ENCODE results near the gene ZCCHC8. TPM values are rescaled to one million over a fixed set of nuclear protein-coding genes. Genes with fewer than 3 reads are reported as not detected.
"Not testable (repeated sequence)": the region's sequence is repeated elsewhere in the genome, so short reads cannot be mapped to it uniquely, and the experiment has no call there.

ZCCHC8 gene
- total and polyA plus RNA-seq, 4 experiments from 2014 or later: 5.4 to 59.9 (median 32.9) TPM

DNA sequence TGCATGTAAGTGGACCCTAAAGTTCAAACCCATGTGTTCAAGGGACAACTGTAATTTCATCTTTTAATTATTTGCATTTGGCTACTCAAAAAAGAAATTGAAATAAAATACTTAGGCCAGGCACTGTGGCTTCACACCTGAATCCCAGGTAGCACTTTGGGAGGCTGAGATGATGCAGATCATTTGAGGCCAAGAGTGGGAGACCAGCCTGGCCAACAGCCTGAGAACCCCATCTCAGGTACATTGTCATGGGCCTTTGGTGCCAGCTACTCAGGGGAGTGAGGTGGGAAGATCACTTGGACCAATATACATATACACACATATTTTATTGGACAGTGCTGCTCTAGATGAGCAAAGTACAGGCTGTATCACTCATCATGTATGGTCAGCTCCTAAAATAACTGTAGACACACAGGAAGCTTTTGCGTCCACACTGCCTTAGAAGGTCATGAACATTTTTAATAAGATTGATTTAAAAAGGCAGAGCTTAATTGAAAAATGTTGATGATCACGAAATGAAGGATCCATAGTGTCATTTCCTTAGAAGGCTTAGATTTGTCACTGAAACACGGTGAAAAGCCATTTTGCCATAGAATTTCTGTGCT, 2.5 kb upstream of the ZCCHC8 start:
- peaks cover 0 to 8% (median 0%) of the 10 kb centered on the region in 8 donors for H3K9me3 Mint-ChIP-seq
- peaks cover 23 to 55% of the 10 kb centered on the region in 2 donors for H3K36me3 Mint-ChIP-seq
- H3K27ac Mint-ChIP-seq: peak overlapping the region in 5 of 7 donors; percentile 15 to 69 (median 29)
- intact Hi-C loops (cut with micrococcal nuclease): no loop called here
- Histone ChIP-seq H3K9me3 (ENCODE audit: control insufficient read depth in 1 of 2, low read length in 2 of 2) (no peaks in the 10 kb centered on the region), H3K4me3 (ENCODE audit: low read length in 2 of 2) (no peak overlapping the region), H3K4me1 (ENCODE audit: insufficient read depth, low read length) (peaks cover 31% of the 10 kb centered on the region), H3K27me3 (ENCODE audit: insufficient read depth, low read length) (no peaks in the 10 kb centered on the region), H3K27ac (ENCODE audit: low read depth, low read length) (no peak overlapping the region), H3K36me3 (ENCODE audit: insufficient read depth, low read length) (peaks cover 39% of the 10 kb centered on the region)
- ChIA-PET CTCF (ENCODE audit: partially characterized antibody) (interaction anchor here (0.6 to 1.4 kb wide), 6 partner anchors 10 to 709 kb away, joined by 3 to 4 read pairs (median 3); partner anchors contain the start of gene RSRC2), POLR2A (ENCODE audit: partially characterized antibody) (interaction anchor here (1.3 to 10.5 kb wide), 2 partner anchors 22 to 23 kb away, joined by 3 to 224 read pairs; partner anchors contain the start of genes KNTC1 and RSRC2)
- DNase-seq: no peak
- H3K4me3 Mint-ChIP-seq: peak overlapping the region in 2 of 8 donors; percentile 5 to 42
- peaks cover 22 to 43% (median 28%) of the 10 kb centered on the region in 4 donors for H3K4me1 Mint-ChIP-seq
- H3K27me3 Mint-ChIP-seq: no peaks in the 10 kb centered on the region

GRCh38 chr12:122501489-122501989, 807 bp upstream of the ZCCHC8 start:
- peak overlapping the region; percentile 90 to 98 (median 98) for H3K4me3 Mint-ChIP-seq
- H3K27me3 ChIP-seq (ENCODE audit: insufficient read depth, low read length): no peaks in the 10 kb centered on the region
- H3K27ac Mint-ChIP-seq: peak overlapping the region; percentile 85 to 99 (median 95)
- H3K9me3 ChIP-seq (ENCODE audit: control insufficient read depth in 1 of 2, low read length in 2 of 2): no peaks in the 10 kb centered on the region
- no peak for DNase-seq
- H3K4me1 Mint-ChIP-seq: peaks cover 26 to 53% (median 36%) of the 10 kb centered on the region in 4 donors
- H3K9me3 Mint-ChIP-seq: peaks cover 0 to 6% (median 0%) of the 10 kb centered on the region in 8 donors
- ChIA-PET POLR2A (ENCODE audit: partially characterized antibody) (interaction anchor here (0.6 to 10.5 kb wide), 24 partner anchors 11 to 1101 kb away, joined by 3 to 224 read pairs (median 5); partner anchors contain the start of genes CLIP1, DENR, DIABLO and KNTC1), CTCF (ENCODE audit: partially characterized antibody) (interaction anchor here (1.0 to 2.9 kb wide), 8 partner anchors 9 to 253 kb away, joined by 3 to 21 read pairs (median 4); partner anchors contain the start of genes DENR, KNTC1 and RSRC2)
- intact Hi-C loops (cut with micrococcal nuclease): loop anchor here (1.0 kb wide), 2 partner anchors 26 to 251 kb away; partner anchors contain the start of genes DENR and KNTC1
- H3K36me3 Mint-ChIP-seq: peaks cover 18 to 45% of the 10 kb centered on the region in 2 donors
- H3K4me3 ChIP-seq (ENCODE audit: low read length in 2 of 2): peak overlapping the region; percentile 45 to 80
- no peaks in the 10 kb centered on the region for H3K27me3 Mint-ChIP-seq
- peak overlapping the region; percentile 92 for H3K27ac ChIP-seq (ENCODE audit: low read depth, low read length)
- H3K4me1 ChIP-seq (ENCODE audit: insufficient read depth, low read length): peaks cover 44% of the 10 kb centered on the region
- peaks cover 22% of the 10 kb centered on the region for H3K36me3 ChIP-seq (ENCODE audit: insufficient read depth, low read length)

- peak overlapping the region; percentile 55 to 80 for H3K4me3 ChIP-seq (ENCODE audit: low read length in 2 of 2)
- POLR2A ChIA-PET (ENCODE audit: partially characterized antibody): interaction anchor here (0.7 to 10.5 kb wide), 27 partner anchors 9 to 1261 kb away, joined by 3 to 224 read pairs (median 5); partner anchors contain the start of genes CLIP1, DENR, DIABLO and KNTC1
- CTCF ChIA-PET (ENCODE audit: partially characterized antibody): interaction anchor here (0.6 to 2.9 kb wide), 9 partner anchors 10 to 255 kb away, joined by 3 to 21 read pairs (median 3); partner anchors contain the start of genes KNTC1 and RSRC2
- H3K27ac ChIP-seq (ENCODE audit: low read depth, low read length): peak overlapping the region; percentile 92
- H3K27me3 ChIP-seq (ENCODE audit: insufficient read depth, low read length): no peaks in the 10 kb centered on the region
- DNase-seq: peak; percentile 51 to 74 (median 56)
- peaks cover 46% of the 10 kb centered on the region for H3K4me1 ChIP-seq (ENCODE audit: insufficient read depth, low read length)
- intact Hi-C loops (cut with micrococcal nuclease): loop anchor here (1.0 kb wide), 1 partner anchor 274 kb away; the partner anchor contains the start of gene DIABLO
- H3K36me3 Mint-ChIP-seq: peaks cover 7 to 35% of the 10 kb centered on the region in 2 donors
- peak overlapping the region; percentile 85 to 99 (median 95) for H3K27ac Mint-ChIP-seq
- no peaks in the 10 kb centered on the region for H3K27me3 Mint-ChIP-seq
- peaks cover 15% of the 10 kb centered on the region for H3K36me3 ChIP-seq (ENCODE audit: insufficient read depth, low read length)
- H3K4me3 Mint-ChIP-seq: peak overlapping the region; percentile 90 to 98 (median 98)
- H3K4me1 Mint-ChIP-seq: peaks cover 25 to 50% (median 38%) of the 10 kb centered on the region in 4 donors
- no peaks in the 10 kb centered on the region for H3K9me3 ChIP-seq (ENCODE audit: control insufficient read depth in 1 of 2, low read length in 2 of 2)
- H3K9me3 Mint-ChIP-seq: no peaks in the 10 kb centered on the region
These were observed 594 bp downstream of the ZCCHC8 start for GRCh38 chr12:122499991-122500684.

GRCh38 chr12:122495258-122495657, 5.5 kb downstream of the ZCCHC8 start:
- Histone ChIP-seq H3K36me3 (ENCODE audit: insufficient read depth, low read length) (peaks cover 16% of the 10 kb centered on the region), H3K27me3 (ENCODE audit: insufficient read depth, low read length) (no peaks in the 10 kb centered on the region), H3K4me3 (ENCODE audit: low read length in 2 of 2) (no peak overlapping the region), H3K9me3 (ENCODE audit: control insufficient read depth in 1 of 2, low read length in 2 of 2) (no peaks in the 10 kb centered on the region), H3K27ac (ENCODE audit: low read depth, low read length) (no peak overlapping the region), H3K4me1 (ENCODE audit: insufficient read depth, low read length) (peaks cover 30% of the 10 kb centered on the region)
- Mint-ChIP-seq H3K27me3 (no peaks in the 10 kb centered on the region), H3K36me3 (peaks cover 21 to 38% of the 10 kb centered on the region in 2 donors), H3K4me3 (peak overlapping the region in 1 of 8 donors; percentile 28), H3K9me3 (no peaks in the 10 kb centered on the region), H3K27ac (no peak overlapping the region), H3K4me1 (peaks cover 13 to 40% (median 28%) of the 10 kb centered on the region in 4 donors)
- ChIA-PET POLR2A (ENCODE audit: partially characterized antibody) (interaction anchor here (1.1 to 10.5 kb wide), 2 partner anchors 31 to 32 kb away, joined by 5 to 224 read pairs; partner anchors contain the start of genes KNTC1 and RSRC2), CTCF (ENCODE audit: partially characterized antibody) (interaction anchor here (1.0 kb wide), 1 partner anchor 16 kb away, joined by 3 read pairs; no protein-coding TSS in a partner anchor)
- no peak for DNase-seq
- intact Hi-C loops (cut with micrococcal nuclease): no loop called here

DNA sequence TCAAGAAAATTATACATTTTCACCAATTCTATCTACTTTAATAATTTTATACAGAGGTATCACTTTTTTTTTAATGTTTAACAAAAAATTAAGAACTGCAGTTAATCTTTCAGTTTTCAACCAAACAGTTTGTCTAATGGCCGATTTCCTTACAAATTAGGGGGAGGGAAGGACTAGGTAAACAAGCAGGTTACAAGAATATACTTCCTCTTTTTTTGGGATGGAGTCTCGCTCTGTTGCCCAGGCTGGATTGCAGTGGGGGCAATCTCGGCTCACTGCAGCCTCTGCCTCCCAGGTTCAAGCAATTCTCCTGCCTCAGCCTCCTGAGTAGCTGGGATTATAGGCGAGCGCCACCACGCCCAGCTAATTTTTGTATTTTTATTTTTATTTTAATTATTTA, 7.5 kb downstream of the ZCCHC8 start:
- H3K9me3 ChIP-seq (ENCODE audit: control insufficient read depth in 1 of 2, low read length in 2 of 2); H3K4me3 Mint-ChIP-seq; DNase-seq; H3K27ac ChIP-seq (ENCODE audit: low read depth, low read length); H3K9me3 Mint-ChIP-seq; H3K27me3 ChIP-seq (ENCODE audit: insufficient read depth, low read length); H3K4me3 ChIP-seq (ENCODE audit: low read length in 2 of 2); H3K27me3 Mint-ChIP-seq; POLR2A ChIA-PET (ENCODE audit: partially characterized antibody); H3K27ac Mint-ChIP-seq; CTCF ChIA-PET (ENCODE audit: partially characterized antibody); intact Hi-C loops (cut with micrococcal nuclease): not testable (repeated sequence)
- Histone ChIP-seq H3K36me3 (ENCODE audit: insufficient read depth, low read length) (peaks cover 28% of the 10 kb centered on the region), H3K4me1 (ENCODE audit: insufficient read depth, low read length) (peaks cover 17% of the 10 kb centered on the region)
- Mint-ChIP-seq H3K36me3 (peaks cover 28 to 41% of the 10 kb centered on the region in 2 donors), H3K4me1 (peaks cover 6 to 30% (median 16%) of the 10 kb centered on the region in 4 donors)

DNA sequence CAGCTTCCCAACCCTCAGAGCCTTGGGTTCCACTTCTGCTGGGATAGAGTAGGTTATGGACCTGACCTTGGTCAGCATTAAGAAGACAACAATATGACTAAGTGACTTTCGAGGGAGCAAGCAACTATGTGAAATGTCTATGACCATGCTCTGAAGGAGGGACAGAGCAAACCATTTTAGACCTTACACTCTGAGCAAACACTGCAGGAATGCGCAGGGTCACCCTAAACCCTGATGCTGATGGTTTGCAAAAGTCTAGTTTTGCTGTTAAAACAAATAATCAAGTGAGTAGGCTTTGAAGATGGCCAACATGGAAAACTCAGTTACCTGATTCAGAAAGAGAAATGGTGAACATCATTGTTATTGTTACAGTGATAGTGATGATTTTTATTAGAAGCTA, 8.7 kb downstream of the ZCCHC8 start:
- Mint-ChIP-seq H3K4me3 (no peak overlapping the region), H3K27me3 (no peaks in the 10 kb centered on the region), H3K27ac (no peak overlapping the region), H3K36me3 (peaks cover 30 to 47% of the 10 kb centered on the region in 2 donors), H3K9me3 (no peaks in the 10 kb centered on the region), H3K4me1 (peaks cover 4 to 22% (median 10%) of the 10 kb centered on the region in 4 donors)
- H3K4me3 ChIP-seq (ENCODE audit: low read length in 2 of 2): no peak overlapping the region
- H3K36me3 ChIP-seq (ENCODE audit: insufficient read depth, low read length): peaks cover 37% of the 10 kb centered on the region
- no peaks in the 10 kb centered on the region for H3K9me3 ChIP-seq (ENCODE audit: control insufficient read depth in 1 of 2, low read length in 2 of 2)
- POLR2A ChIA-PET (ENCODE audit: partially characterized antibody): interaction anchor here (0.6 to 1.2 kb wide), 2 partner anchors 9 to 53 kb away, joined by 3 to 5 read pairs; partner anchors contain the start of gene ZCCHC8
- peaks cover 4% of the 10 kb centered on the region for H3K4me1 ChIP-seq (ENCODE audit: insufficient read depth, low read length)
- no peaks in the 10 kb centered on the region for H3K27me3 ChIP-seq (ENCODE audit: insufficient read depth, low read length)
- CTCF ChIA-PET (ENCODE audit: partially characterized antibody): interaction anchor here (1.0 kb wide), 1 partner anchor 20 kb away, joined by 3 read pairs; no protein-coding TSS in a partner anchor
- intact Hi-C loops (cut with micrococcal nuclease): no loop called here
- no peak overlapping the region for H3K27ac ChIP-seq (ENCODE audit: low read depth, low read length)
- DNase-seq: no peak

All from CD4-positive, alpha-beta memory T cell (primary cell).